ENCODE data around the gene IFT81.
"Not testable (repeated sequence)": the region's sequence is repeated elsewhere in the genome, so short reads cannot be mapped to it uniquely, and the experiment has no call there.

Gene IFT81

DNA sequence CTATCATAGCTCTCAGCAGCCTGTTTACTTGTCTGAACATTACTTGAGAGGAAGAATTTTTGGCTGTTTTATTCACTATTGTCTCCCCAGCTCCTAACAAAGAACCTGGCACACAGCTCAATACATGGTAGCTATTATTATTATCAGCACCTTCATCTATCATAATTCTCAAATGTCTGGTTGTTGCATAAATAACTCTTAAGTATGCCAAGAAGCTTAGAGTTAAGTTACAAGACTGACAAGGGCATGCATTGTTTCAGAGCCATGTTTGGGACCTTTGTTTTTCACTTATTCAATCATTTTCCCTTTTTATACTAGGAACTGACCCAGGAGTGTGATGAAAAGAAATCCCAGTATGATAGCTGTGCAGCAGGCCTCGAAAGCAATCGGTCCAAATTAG is 79.4 kb downstream of the IFT81 start:
- no peak for DNase-seq (ENCODE audit: low read depth in 2 of 2)

DNA sequence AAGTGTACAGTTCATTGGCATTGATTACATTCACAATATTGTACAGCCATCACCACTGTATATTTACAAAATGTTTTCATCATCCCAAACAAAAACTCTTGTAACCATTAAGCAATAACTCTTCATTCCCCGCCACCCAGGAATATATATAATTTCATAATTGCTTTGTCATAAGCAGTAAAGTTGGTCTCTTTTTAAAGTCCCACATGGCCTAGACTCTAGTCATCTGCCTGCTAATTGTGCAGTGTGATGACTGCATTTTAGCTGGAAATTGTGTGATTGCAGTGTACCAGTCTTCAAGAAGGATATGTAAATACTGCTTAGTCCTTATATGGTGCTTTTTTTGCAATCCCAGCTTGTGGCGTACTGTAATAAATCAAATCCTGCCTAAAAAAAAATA is 81.8 kb downstream of the IFT81 start:
- DNase-seq (ENCODE audit: low read depth in 2 of 2), result no peak

DNA sequence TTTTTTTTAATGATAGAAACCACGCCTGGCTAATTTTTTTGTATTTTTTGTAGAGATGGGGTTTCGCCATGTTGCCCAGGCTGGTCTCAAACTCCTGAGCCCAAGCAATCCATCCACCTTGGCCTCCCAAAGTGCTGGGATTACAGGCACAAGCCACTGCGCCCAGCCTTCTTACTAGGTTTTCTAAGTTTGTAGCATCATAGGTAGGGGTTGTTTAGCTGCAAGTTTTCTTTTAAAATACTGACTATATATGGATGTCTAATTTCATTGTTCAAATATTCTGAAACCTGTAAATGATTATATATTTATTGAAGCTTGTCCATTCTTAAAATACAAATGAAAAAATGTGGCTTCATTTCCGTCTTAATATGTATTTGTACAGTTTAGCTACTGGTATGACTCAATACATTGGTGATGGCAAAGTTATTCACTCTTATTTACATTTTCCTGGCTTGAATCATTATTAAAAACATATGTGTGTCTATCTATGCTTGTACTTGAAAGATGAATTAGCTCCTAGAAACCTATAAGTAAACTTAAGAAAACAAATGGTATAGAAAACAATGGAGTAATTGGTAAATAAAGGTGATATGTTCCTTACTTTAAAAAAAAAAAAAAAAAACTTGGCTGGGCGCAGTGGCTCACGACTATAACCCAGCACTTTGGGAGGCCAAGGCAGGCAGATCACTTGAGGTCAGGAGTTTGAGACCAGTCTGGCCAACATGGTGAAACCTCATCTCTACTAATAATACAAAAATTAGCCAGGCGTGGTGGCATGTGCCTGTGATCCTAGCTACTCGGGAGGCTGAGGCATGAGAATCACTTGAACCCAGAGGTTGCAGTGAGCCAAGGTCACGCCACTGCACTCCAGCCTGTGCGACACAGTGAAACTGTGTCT is 87.7 kb downstream of the IFT81 start:
- DNase-seq (ENCODE audit: low read depth in 2 of 2), result peak; percentile 92 to 95

DNA sequence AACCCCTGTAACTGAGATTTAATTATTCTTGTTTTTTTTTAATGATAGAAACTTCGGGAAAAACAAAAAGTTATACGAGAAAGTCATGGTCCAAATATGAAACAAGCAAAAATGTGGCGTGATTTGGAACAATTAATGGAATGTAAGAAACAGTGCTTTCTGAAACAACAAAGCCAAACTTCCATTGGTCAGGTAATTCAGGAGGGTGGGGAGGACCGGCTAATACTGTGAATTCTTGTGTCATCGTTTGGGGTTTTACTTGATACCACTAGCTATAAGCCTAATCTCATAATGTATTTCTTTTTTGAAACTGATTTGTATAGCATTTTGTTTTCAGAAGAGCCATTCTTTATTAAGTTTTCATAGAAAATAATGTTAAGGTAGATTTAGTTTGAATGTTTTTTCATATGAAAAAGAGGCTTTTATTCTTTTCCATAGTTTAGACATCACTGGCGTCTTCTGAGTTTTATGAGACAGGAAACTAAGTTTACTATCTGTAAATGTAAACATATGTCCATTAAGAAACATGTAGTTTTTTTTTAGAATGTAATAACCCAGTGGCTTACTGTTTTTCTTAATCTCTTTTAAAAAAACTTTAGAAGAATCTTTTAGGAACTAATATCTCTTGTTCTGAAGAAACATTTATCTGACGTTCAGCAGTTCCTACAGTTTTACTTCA is 94.0 kb downstream of the IFT81 start:
- no peak for DNase-seq (ENCODE audit: low read depth in 2 of 2)

DNA sequence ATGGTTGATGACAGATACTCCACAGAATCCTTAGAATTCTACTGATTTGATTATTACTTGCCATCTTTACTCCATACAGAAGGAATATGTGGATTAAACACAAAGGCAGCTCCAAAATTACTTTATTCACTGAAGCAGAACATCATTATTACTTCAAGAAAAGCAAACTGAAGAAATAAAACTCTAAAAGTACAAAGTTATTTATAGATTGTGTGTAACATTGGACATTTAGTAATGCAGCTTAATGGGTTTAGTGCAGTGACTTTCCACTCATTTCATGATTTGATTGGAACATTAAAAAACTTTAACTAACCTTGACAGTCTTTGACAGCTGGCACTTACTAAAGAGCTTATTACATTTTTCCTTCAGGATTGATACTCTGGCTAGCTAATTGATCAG is 97.9 kb downstream of the IFT81 start:
- DNase-seq (ENCODE audit: low read depth in 2 of 2), result no peak

DNA sequence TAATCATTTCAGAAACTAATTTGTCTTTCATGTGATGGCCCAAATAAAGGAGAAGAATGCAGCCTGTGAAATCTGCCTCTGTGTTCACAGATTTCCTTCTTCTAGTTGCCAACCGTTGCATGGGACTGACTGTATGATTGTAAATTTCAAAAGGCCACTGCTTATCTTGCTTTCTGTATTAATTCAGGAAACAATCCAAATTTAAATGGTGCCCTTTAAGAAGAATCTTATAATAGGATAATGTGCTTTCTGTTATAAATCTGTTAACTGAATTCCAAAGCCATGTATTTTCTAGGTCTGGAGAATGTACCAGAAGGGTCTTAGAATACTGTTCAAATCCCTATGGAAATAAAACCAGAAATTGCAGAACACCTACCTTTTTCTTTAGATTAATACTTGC is 98.3 kb downstream of the IFT81 start:
- no peak for DNase-seq (ENCODE audit: low read depth in 2 of 2)

DNA sequence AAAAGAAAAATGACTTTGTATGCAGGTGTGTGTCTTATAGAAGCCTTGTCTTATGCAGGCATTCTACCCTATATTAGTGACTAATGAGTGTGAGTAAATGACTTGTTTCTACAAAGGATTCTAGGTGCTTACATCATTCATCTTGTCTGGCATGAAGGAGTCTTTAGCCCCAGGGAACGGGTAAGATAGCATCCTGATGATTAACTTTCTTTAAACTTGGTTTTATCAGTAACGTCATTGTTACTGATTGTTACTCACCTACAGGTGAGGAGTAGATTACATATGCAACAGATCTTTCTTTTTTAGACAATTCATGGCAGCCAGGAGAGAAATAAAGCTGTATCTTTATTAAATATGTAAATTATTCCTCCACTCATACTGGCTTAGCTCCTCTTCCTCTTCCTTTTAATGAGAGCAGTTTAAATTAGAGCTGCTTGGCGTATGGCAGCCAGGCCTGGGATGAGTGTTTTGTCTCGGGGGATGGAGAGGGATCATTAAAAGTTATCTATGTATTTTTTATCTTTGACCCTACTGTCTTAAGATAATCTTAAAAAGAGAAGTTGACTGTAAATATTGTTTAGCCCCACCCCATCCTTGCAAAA is 99.7 kb downstream of the IFT81 start:
- no peak for DNase-seq (ENCODE audit: low read depth in 2 of 2)

DNA sequence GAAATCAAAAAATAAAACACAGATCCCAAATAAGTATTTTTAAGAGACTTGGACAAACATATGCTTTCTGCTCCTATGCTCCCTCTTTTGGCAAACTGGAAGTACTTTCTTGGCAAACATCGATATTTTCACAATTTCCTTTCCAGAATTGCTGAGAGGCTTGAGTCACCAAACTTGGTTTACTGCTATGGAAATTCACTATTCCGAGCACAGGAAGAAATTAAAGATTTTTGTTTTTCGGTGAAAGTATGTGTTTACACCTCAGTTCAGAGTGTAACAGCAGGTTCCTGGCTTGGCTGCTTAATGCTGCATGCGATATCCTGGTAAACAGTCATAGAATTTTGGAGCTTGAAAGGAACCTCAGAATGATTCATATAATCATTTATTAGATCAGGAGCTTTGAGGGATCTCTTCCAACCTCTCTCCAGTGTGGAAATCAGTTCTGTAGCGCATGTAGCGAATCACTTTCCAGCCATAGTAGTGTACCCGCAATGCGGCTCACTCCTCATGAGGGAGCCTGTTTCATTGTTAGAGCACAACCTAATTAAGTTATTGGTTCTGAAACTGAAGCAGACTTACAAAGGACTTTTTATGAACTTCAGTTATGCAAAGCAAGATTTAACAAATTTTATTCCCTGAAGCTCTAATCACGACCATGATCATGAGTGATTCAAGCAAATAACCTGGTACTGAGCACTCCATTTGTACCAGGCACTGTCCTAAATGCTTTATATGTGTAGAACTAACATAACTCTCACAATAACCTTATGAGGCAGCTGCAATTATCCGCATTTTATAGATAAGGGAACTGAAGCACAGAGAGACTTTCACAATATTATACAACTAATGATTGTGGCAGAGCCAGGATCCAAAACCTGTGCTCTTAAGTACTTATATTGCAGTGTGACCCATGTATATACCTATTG is 100.5 kb downstream of the IFT81 start:
- DNase-seq (ENCODE audit: low read depth in 2 of 2), result peak; percentile 71 to 73

DNA sequence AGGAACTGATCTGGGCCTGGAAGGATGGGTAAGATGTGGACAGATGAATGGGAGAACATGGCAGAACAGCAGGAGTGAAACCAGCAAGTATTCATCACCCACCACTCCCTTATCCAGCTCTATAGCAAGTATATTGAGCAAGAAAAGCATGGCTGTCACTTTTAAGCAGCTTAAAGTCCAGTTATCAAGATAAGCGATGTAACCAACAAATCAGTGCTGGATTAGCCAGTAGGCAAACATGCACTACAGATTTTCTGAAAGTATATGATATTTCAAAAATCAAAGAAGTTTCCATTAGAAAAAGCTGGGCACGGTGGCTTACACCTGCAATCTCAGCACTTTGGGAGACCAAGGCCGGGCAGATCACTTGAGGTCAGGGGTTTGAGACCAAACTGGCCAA is 103.0 kb downstream of the IFT81 start:
- DNase-seq (ENCODE audit: low read depth in 2 of 2), result no peak

DNA sequence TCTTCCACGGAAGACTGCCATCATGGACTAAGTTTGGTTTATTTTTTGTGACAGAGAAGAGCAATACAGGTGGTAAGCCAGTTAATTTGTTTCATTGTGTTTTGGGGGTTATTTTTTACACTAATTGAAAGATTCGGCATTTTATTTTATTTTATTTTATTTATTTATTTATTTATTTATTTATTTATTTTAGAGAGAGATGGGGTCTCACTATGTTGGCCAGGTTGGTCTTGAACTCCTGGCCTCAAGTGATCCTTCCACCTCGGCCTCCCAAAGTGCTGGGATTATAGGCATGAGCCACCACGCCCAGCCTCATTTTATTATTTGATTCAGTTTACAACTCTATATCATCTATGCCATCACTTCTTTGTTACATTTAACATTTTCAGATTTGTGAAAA is 104.2 kb downstream of the IFT81 start:
- DNase-seq (ENCODE audit: low read depth in 2 of 2), result not testable (repeated sequence)

DNA sequence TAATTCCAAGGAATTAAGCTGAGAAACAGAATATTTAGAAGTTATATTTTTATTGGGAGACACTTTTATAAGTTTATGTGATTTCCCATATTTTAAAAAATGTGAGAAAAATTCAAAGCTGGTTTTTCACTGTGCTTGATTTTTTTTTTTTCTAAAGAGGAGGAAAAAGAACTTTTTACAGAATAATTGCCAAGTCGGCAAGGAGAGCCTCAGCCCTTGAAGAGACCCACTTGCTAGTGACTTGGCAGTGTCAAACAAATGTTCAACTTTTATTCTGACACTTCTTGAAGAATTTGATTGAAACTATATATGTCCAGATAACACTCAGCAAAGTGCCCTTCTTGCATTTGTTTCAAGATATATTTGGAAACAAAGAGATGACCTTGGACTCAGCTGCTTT is 104.6 kb downstream of the IFT81 start:
- no peak for DNase-seq (ENCODE audit: low read depth in 2 of 2)

DNA sequence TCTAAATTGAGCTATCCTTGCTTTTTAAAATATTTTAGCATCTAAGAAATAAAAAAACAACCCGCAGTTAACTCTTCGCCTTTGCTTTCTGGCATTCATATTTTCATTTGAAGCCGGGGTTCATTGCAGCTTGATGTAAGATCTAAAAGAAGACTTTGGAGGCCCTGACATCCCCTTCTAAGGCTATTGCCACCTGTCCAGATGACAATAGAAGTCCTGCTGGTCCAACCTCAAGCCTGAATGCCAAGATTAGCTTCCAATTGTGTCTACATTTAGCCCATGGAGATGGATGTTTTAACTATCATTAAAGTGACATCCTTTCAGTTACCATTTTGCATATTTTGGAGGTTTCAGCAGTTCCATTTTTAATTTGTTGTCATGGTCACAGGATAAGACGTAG is 105.3 kb downstream of the IFT81 start:
- no peak for DNase-seq (ENCODE audit: low read depth in 2 of 2)

DNA sequence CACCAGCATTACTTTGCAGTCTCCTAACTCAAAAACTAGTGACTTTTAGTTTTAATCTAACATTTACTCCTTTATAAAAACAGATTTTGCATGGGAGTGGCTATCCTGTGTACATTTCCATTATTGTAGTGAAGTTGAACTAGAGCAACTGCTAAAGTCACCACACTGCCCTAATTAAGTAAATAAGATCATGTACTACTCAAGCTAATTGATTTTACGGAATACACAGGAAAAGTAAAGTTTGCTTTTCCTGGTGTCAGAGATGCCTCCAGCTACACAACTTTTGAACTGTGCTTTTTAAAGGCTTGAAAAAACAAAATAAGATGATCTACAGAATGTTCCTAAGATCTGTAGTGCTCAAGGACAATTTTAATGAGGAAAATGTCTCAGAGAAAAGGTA is 106.5 kb downstream of the IFT81 start:
- no peak for DNase-seq (ENCODE audit: low read depth in 2 of 2)

DNA sequence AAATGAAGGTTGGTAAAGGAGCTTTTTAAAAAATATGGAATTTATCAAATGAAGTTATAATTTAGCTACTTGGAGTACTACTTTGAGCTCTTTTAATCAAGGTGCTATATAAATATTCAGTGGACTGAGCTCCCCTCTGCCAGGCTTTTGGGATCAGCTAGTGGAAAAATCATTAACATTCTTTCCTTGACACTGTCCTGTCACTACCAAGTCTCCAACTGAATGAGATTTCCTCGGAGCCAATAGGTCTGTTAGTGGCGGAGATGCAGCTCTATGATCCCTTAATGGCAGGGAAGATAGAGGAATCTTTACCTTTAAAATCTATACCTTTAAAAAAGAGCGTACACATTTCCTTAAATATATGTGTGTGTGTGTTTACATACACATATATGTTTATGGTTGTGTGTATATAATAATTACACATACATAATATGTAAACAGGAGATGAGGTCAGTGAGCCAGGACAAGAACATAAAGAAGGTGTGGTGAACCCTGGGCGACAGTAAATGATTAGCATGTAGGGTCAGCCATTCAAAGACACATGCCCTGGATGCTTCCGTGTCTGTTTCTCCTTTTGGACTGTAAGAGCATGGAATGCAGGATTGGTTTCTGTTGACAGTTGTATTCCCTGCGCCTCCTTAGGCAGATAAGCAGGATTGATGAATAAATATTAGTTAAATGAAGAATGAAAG is 109.2 kb downstream of the IFT81 start:
- no peak for DNase-seq (ENCODE audit: low read depth in 2 of 2)

DNA sequence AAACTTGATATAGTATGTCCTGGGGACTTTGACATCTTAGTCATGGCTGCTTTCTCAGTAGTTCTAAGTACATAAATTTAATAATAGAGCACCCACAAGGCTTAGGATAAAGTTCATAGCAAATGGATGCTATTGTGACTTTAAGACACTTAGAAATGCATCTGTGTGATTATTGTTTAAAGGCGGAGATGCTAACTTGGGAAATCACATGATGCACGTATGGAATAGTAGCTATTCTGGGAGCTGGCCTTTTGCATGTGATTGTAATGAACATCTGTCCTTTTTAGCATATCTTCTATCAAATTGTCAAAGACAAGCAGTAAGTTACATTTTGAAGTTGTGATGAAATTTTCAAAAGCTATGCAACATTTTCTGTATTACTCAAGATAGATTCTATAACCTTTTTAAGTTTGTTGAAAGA is 110.2 kb downstream of the IFT81 start:
- no peak for DNase-seq (ENCODE audit: low read depth in 2 of 2)

DNA sequence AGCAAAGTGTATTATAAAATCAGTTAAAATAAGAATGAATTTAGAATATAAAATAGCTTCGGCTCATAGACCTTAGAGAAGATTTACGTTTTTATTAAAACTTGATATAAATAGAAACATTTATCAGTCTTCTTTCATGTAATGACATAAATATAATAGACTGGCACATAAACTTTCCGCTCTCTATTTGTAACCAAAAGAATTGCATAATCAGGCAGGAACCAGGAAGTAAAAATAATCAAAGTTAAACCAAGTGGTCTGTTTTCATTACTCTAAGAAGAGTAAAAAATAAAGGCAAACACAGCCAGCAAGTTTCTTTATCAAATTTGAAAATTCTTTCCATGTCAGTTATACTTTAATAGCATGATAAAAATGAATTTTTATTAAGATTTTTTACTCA is 110.6 kb downstream of the IFT81 start:
- no peak for DNase-seq (ENCODE audit: low read depth in 2 of 2)

DNA sequence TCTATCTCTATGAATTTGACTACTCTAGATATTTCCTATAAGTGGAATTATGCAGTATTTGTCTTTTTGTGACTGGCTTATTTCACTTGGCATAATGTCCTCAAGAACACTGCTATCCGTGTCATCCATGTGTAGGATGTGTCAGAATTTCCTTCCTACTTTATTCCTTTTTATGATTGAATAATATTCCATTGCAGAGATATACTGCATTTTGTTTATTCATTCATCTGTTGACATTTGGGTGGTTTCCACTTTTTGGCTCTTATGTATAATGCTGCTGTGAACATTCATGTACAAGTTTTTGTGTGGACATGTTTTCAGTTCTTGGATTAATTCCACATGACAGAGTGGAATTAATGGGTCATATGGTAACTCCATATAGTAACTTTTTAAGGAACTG is 111.2 kb downstream of the IFT81 start:
- DNase-seq (ENCODE audit: low read depth in 2 of 2), result no peak

DNA sequence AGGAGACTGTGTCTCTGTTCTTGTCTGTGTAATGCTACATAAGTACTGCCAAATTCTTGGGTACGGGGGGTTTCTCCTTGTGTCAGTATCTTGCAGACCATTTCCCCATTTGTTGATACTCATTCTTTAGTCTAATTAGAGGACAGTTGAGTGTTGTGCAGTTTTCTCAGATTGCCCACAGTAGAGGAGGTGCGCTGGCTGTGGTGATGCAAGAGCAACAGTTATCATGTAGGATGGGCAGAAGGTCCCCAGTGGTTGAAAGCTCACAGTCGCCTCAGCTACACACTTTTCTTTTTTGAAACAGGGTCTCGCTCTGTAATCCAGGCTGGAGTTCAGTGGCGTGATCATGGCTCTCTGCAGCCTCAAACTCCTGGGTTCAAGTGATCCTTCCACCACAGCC is 119.1 kb downstream of the IFT81 start:
- no peak for DNase-seq (ENCODE audit: low read depth in 2 of 2)

DNA sequence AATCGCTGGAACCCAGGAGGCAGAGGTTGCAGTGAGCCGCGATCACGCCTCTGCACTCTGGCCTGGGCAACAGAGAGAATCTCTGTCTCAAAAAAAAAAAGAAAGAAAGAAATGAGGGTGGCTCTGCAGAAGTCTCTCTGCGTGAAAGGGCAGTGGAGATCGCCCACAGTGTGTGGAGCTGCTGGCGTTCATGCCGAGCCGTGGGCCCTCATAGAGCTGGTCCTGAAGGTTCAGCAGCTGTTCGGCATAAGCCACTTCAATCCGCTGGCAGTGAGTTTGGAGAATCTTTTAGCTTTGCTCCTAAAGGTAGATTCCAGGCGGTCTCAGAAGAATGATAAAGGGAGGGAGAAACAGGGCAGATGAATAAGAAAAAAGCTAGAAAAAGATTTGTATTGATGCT is 120.2 kb downstream of the IFT81 start:
- DNase-seq (ENCODE audit: low read depth in 2 of 2), result no peak

DNA sequence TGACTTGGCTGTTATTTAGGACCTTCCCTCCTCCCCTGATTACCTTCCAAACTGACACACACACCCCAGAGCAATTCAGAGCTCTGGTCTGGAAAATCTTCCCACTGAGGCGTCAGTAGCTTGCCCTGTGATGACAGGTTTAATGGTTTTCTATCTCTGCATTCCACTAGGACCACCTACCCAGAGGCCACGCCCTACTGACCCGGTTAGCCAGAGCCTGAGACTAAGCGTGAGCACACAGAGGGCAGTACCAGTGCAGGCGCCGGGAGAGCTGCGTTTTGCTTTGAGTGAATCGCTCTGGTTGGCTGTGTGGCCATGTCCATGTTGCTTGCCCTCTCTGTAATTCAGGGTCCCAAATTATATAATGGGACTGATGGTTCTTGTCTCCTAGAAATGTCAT is 120.7 kb downstream of the IFT81 start:
- no peak for DNase-seq (ENCODE audit: low read depth in 2 of 2)

DNA sequence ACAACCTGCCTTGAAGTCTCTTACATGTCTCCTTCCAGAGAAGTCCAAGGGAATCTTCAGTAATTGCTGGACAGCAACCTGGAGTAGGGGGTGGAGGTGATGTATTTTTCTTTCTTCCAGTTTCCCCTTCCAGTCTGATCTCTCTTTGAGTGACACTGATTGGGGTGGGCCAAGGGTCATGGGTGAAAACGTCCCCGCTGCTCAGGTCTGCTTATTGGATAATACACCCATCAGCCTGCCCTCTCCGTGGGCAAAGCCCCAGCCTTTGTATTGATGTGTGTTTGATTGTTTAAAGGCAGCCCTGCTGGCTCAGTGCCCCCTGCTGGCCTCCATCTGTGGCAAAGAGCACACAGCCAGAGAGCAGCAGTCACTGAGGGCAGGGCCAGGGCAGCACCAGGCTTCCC is 121.2 kb downstream of the IFT81 start:
- DNase-seq (ENCODE audit: low read depth in 2 of 2), result no peak
